Pancreas (tissue), 10 donors: ENCODE measurements around the gene RPP21. TPM values are rescaled to one million over a fixed set of nuclear protein-coding genes. Genes with fewer than 3 reads are reported as not detected.

Experiments used
- ATAC-seq, 4 donors: fragments of 200-7000 bp; cut with Tn5 transposase; one replicate each; pipeline versions ENCODE4 v1.8.0 to v1.9.1; 2020; ENCODE audit warnings: mild to moderate bottlenecking in 4 of 4, moderate library complexity in 4 of 4
- DNase-seq, 6 donors: peaks; one replicate each; pipeline ENCODE4 v3.0.0-alpha.2; 2020
- FAIRE-seq: peaks from 2 replicates; lab custom pipeline; 2012; peaks lifted over from hg19 to GRCh38; lab: Jason Lieb, UNC
- H3K27ac ChIP-seq, 4 donors: fragments of 200-600 bp; sonication (generic); 1 replicate in 3 of 4; 2 replicates in 1 of 4; pipeline versions ENCODE4 v1.5.0 to v1.8.0; 2020
- H3K27me3 ChIP-seq, 4 donors: fragments of 200-600 bp; one replicate each; pipeline ENCODE4 v1.8.0; 2021
- H3K36me3 ChIP-seq, 3 donors: fragments of 200-600 bp; sonication (generic) in 1 of 3; one replicate each; pipeline versions ENCODE4 v1.5.0 to v1.8.0; 2020 to 2021
- H3K4me1 ChIP-seq, 3 donors: fragments of 200-600 bp; one replicate each; pipeline ENCODE4 v1.8.0; 2021
- H3K4me3 ChIP-seq, 4 donors: fragments of 200-600 bp; sonication (generic) in 2 of 4; one replicate each; pipeline versions ENCODE4 v1.5.0 to v1.8.0; 2020 to 2021
- H3K9me3 ChIP-seq, 4 donors: fragments of 200-600 bp; one replicate each; pipeline ENCODE4 v1.8.0; 2021
- CTCF ChIP-seq, 4 donors: fragments of 200-600 bp; sonication (generic) in 3 of 4; IDR thresholded peaks; one replicate each; pipeline versions ENCODE4 v1.5.0 to v1.8.0; 2021; ENCODE audit warnings: antibody characterized with exemption in 4 of 4
- WGBS, 2 donors: extraction: QIAGEN DNeasy Blood & Tissue Kit; methylation state at CpG; one replicate each; pipeline ENCODE4 v1.1.7; 2013; 5-methylcytosine and 5-hydroxymethylcytosine counted together
- intact Hi-C, 3 donors: fragments of 100-400 bp; cut with DNase I; formaldehyde crosslinking; loops; one replicate each; pipeline versions ENCODE4 v1.11.1 to v1.14.2; 2022
- polyA plus RNA-seq, 2 donors: library from polyadenylated mRNA; stranded (reverse); fragments of 200-250 nt; gene quantifications; one replicate each; pipeline ENCODE4 v1.2.3, GENCODE V29; 2013
- total RNA-seq, 6 donors: library from RNA; stranded (reverse); fragmentation: NEBNext Ultra II Directional in 4 of 6; extraction: Animal tissue kit (Norgen Biotek cat#: 25700) in 4 of 6; gene quantifications; one replicate each; pipeline versions ENCODE4 v1.2.1 to v1.2.4, GENCODE V29; 2021 to 2023
- donor health status: healthy with polysubstance abuse.
- donor health status: DM: no; HTN: no; CAD: no; lungs with moderate emphysema.
- donor health status: DM: no; HTN: no; CAD: no.
- donor health status: control.
- donor health status: control.
- donor health status: Bipolar disorder and iron deficiency.
- donor health status: DM: yes; HTN: yes; CAD: no.
- donor health status: DM: no; HTN: no; CAD: no.
- donor health status: DM: no; HTN: no; CAD: no.
- donor health status: DM: yes; HTN: yes; CAD: no.

RPP21 gene
- total and polyA plus RNA-seq, 8 donors = 21.2 to 93.1 (median 28.8) TPM

DNA sequence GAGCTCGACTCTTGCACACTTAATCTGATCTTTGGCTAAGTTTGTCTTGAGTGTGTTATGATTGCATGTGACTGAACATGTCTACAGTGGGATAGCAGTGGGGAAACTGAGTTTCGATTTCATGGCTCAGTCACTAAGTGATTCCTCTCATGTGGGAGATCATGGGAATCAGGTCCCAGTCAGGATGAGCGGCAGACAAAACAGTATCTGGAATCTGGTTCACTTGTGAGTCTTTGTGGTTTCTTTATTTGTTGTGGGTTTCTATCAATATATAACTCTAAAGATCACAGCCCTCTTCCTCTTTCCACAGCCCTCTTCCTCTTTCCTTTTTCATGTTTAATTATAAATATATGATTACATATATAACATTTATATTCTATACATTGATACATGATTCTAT lies 4.0 kb downstream of the RPP21 start:
- no peak for ATAC-seq
- H3K9me3 ChIP-seq = no peaks in the 10 kb centered on the region
- H3K4me1 ChIP-seq = peaks cover 0 to 3% (median 0%) of the 10 kb centered on the region in 3 donors
- no peak for DNase-seq
- no peaks in the 10 kb centered on the region for H3K36me3 ChIP-seq
- intact Hi-C loops = no loop called here
- no peak for FAIRE-seq
- no peaks in the 10 kb centered on the region for H3K27me3 ChIP-seq
- H3K4me3 ChIP-seq = no peak overlapping the region
- 56 to 72% methylated on average over 3 of the region's 3 CpGs for WGBS, 2 donors
- no peak for TF ChIP-seq CTCF (IDR thresholded peaks at IDR 0.05)
- no peak overlapping the region for H3K27ac ChIP-seq

- TF ChIP-seq CTCF (IDR thresholded peaks at IDR 0.05) = no peak
- Histone ChIP-seq H3K27ac (no peak overlapping the region), H3K4me3 (no peak overlapping the region), H3K4me1 (peaks cover 0 to 3% (median 0%) of the 10 kb centered on the region in 3 donors), H3K27me3 (no peaks in the 10 kb centered on the region), H3K9me3 (no peaks in the 10 kb centered on the region), H3K36me3 (no peaks in the 10 kb centered on the region)
- 47 to 50% methylated on average over 3 of the region's 3 CpGs for WGBS, 2 donors
- intact Hi-C loops = no loop called here
- no peak for ATAC-seq
- no peak for FAIRE-seq
- DNase-seq = no peak
Observed at GRCh38 chr6:30349421-30350177, 4.6 kb downstream of the RPP21 start.

- ATAC-seq (no peak), DNase-seq (no peak), FAIRE-seq (no peak)
- no peaks in the 10 kb centered on the region for H3K9me3 ChIP-seq
- peaks cover 0 to 3% (median 0%) of the 10 kb centered on the region in 3 donors for H3K4me1 ChIP-seq
- H3K4me3 ChIP-seq = no peak overlapping the region
- 68 to 78% methylated on average over 1 of the region's 1 CpG for WGBS, 2 donors
- H3K27ac ChIP-seq = no peak overlapping the region
- no peak for TF ChIP-seq CTCF (IDR thresholded peaks at IDR 0.05)
- intact Hi-C loops = no loop called here
- H3K27me3 ChIP-seq = no peaks in the 10 kb centered on the region
- H3K36me3 ChIP-seq = no peaks in the 10 kb centered on the region
Observed at GRCh38 chr6:30350524-30350923, 5.6 kb downstream of the RPP21 start.

DNA sequence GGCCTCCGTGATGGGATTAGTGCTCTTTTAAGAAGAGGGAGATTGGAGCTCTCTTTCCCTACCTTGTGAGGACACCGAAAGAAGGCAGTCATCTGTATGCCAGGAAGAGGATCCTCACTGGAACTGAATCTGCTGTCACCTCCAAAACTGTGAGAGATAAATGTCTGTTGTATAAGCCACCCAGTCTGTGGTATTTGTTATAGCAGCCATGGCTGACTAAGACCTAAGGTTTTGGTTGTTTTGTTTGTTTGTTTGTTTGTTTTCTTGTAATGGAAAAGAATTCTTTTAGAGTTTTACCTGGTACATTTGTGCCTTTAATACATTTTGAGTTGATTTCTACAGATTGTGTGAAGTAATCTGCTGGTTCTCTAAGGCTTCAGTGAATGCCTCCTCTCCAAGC lies 7.6 kb downstream of the RPP21 start:
- 80 to 83% methylated on average over 2 of the region's 2 CpGs for WGBS, 2 donors

More for the DNA sequence above, 7.6 kb downstream of the RPP21 start:
- H3K27ac ChIP-seq = no peak overlapping the region
- H3K27me3 ChIP-seq = no peaks in the 10 kb centered on the region
- no peak for DNase-seq
- FAIRE-seq = no peak
- H3K9me3 ChIP-seq = no peaks in the 10 kb centered on the region
- no peaks in the 10 kb centered on the region for H3K4me1 ChIP-seq
- no peak for ATAC-seq
- no peak overlapping the region for H3K4me3 ChIP-seq
- H3K36me3 ChIP-seq = no peaks in the 10 kb centered on the region
- TF ChIP-seq CTCF (IDR thresholded peaks at IDR 0.05) = no peak
- intact Hi-C loops = no loop called here
